Measurements from ENCODE around the gene NDUFA11. TPM values are rescaled to one million over a fixed set of nuclear protein-coding genes. Genes with fewer than 3 reads are reported as not detected.

The NDUFA11 gene
- total and polyA plus RNA-seq, 2 of the 4 experiments (the other 2 are of a cell fraction) = 375 to 1,276 TPM

DNA sequence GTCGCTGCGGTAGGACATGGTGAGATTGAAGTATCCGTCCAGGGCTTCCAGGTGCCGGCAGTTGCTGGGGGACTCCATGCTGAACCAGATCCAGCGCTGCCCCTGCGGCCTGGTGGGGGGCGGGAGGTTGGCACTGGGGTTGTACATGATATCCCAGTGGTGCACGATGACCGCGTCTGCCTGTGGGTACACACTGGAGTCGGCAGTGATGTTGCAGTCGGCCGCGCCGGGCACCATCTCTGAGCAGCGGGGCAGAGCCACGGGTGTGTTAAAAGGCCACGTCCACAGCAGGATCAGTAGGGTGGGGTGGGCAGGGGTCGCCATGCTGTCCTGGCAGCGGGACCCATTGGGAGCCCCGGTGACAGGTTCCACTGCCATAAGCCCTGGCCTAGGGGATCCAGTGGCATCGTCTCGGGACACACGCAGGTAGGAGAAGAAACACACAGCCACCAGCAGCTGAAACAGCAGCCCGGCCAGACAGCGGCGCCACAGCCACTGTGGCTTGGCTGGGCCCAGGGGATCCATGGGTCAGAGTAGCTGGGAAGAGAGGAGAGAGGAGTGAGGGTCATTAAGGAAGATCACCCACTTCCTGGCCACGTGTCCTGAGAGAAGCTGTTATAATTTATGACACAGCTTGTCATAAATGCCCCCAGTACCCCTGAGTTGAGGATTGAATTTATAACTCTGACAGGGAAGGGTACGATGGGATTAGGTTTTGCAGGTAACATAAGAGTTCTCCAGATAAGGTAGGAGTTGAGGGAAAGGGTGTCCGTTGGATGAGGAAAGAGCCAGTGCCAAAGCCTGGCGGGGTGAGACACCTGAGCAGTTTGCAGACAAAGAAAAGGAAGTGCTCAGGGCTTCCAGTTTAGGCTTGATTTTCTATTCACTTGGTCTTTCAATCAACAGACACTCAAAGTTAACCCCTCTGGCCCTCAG lies 36.1 kb downstream of the NDUFA11 start (continued):
- TF ChIP-seq MAZ (IDR thresholded peaks at IDR 0.05; ENCODE audit: borderline replicate concordance, low read depth, low read length) = no peak

DNA sequence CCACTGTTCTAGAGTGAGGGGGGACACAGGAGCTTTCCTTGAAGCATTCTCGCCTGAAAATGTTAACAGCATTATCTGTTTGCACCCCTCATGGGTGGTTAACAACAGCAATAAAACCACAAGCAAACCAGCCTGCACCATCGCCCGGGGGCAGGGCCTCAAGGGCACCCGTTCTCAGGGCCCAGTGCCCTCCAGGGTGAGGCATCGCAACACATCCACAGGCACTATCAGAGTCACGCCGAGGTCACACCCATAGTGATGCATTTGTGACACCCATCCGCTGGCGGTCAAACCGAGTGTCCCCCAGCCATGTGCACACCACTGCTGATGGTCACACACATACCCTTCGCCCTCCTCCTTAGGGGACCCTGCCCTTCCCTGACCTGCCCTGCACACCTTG lies 37.8 kb downstream of the NDUFA11 start:
- no peaks in the 10 kb centered on the region for H3K36me3 ChIP-seq (ENCODE audit: control insufficient read depth, insufficient read depth, low read length)
- H3K56ac ChIP-seq (ENCODE audit: extremely low read depth, insufficient read depth, low read length) = no peak overlapping the region
- H3K4me1 ChIP-seq (ENCODE audit: control insufficient read depth, insufficient read depth, low read length) = no peaks in the 10 kb centered on the region; the same call in 1 of the 2 replicates
- H2BK20ac ChIP-seq (ENCODE audit: low read depth, low read length) = no peak overlapping the region
- H3K4ac ChIP-seq (ENCODE audit: low read depth, low read length) = no peak overlapping the region
- no peak overlapping the region for H3K4me2 ChIP-seq (ENCODE audit: low read depth, low read length)
- intact Hi-C loops (cut with micrococcal nuclease) = no loop called here
- H4K20me1 ChIP-seq (ENCODE audit: insufficient read depth, low read length) = no peaks in the 10 kb centered on the region
- H2AK5ac ChIP-seq (ENCODE audit: low read depth, low read length) = no peak overlapping the region
- H3K9me1 ChIP-seq (ENCODE audit: insufficient read depth, low read length) = no peaks in the 10 kb centered on the region
- in situ Hi-C loops (cut with MboI; ENCODE audit: low sequenced_read_pairs) = no loop called here
- WGBS, 2 experiments (ENCODE audit: extremely low coverage in 2 of 2, insufficient read length in 1 of 2) = 42% methylated on average over 4 of the region's 11 CpGs; no CpG with 5 or more reads in 1 of the 2 experiments
- H3K4me3 ChIP-seq (ENCODE audit: insufficient read depth, low read depth, low read length) = no peak overlapping the region
- no peak overlapping the region for H4K91ac ChIP-seq (ENCODE audit: insufficient read depth, low read depth, low read length)
- H3K27ac ChIP-seq (ENCODE audit: insufficient read depth, low read length) = no peak overlapping the region
- no peaks in the 10 kb centered on the region for H3K79me1 ChIP-seq (ENCODE audit: low read depth in 1 of 2, low read length in 2 of 2)
- H4K5ac ChIP-seq (ENCODE audit: low read depth, low read length) = no peak overlapping the region
- no peak overlapping the region for H3K9ac ChIP-seq (ENCODE audit: low read depth, low read length)
- no peak overlapping the region for H3K23ac ChIP-seq (ENCODE audit: low read depth, low read length)
- no peak overlapping the region for H4K8ac ChIP-seq (ENCODE audit: low read depth in 2 of 2, low read length in 2 of 2)
- H2AFZ ChIP-seq (replicated peaks; ENCODE audit: low read length, poor library complexity) = no peak overlapping the region
- no peak overlapping the region for H2AK9ac ChIP-seq (replicated peaks; ENCODE audit: low read depth, low read length, poor library complexity)
- DNase-seq (no peak), ATAC-seq (ENCODE audit: low read depth) (no peak)
- dilution Hi-C loops (cut with HindIII; ENCODE audit: low sequenced_read_pairs, unreplicated experiment) = no loop called here
- no TSS peak for BruUV-seq (replicated peaks)
- CTCF ChIA-PET = no interaction called here
- no peak overlapping the region for H3K14ac ChIP-seq (replicated peaks; ENCODE audit: low read depth, low read length)
- H3K9me3 ChIP-seq (ENCODE audit: control insufficient read depth, insufficient read depth, low read length) = no peaks in the 10 kb centered on the region
- H2BK120ac ChIP-seq (ENCODE audit: low read depth, low read length) = no peak overlapping the region
- TF ChIP-seq FOS (IDR thresholded peaks at IDR 0.05; ENCODE audit: low read depth, low read length) (no peak), MAZ (IDR thresholded peaks at IDR 0.05; ENCODE audit: borderline replicate concordance, low read depth, low read length) (no peak), RFX5 (IDR thresholded peaks at IDR 0.05; ENCODE audit: low read depth, low read length) (no peak), MAFK (IDR thresholded peaks at IDR 0.05; ENCODE audit: low read depth, low read length) (no peak), SMC3 (IDR thresholded peaks at IDR 0.05; ENCODE audit: low read depth, low read length) (no peak), CEBPB (IDR thresholded peaks at IDR 0.05; ENCODE audit: low read depth, low read length) (no peak), BHLHE40 (IDR thresholded peaks at IDR 0.05; ENCODE audit: low read depth, low read length) (no peak)
- no peak overlapping the region for H3K18ac ChIP-seq (ENCODE audit: low read depth, low read length)
- POLR2A ChIA-PET (ENCODE audit: unreplicated experiment) = no interaction called here
- no peak overlapping the region for H2BK15ac ChIP-seq (ENCODE audit: low read depth, low read length)
- no peak overlapping the region for H2BK5ac ChIP-seq (ENCODE audit: low read depth, low read length, poor library complexity, severe bottlenecking)
- H3K27me3 ChIP-seq (ENCODE audit: control insufficient read depth, insufficient read depth, low read length) = peaks cover 13% of the 10 kb centered on the region
